ENCODE results near the gene ZNF547. TPM values are rescaled to one million over a fixed set of nuclear protein-coding genes. Genes with fewer than 3 reads are reported as not detected.

The ZNF547 gene
- total and polyA plus RNA-seq, 2 of the 8 experiments (the other 6 are each of a cell fraction or from before 2014, with no cell fraction given) = 1.1 to 2.1 TPM

DNA sequence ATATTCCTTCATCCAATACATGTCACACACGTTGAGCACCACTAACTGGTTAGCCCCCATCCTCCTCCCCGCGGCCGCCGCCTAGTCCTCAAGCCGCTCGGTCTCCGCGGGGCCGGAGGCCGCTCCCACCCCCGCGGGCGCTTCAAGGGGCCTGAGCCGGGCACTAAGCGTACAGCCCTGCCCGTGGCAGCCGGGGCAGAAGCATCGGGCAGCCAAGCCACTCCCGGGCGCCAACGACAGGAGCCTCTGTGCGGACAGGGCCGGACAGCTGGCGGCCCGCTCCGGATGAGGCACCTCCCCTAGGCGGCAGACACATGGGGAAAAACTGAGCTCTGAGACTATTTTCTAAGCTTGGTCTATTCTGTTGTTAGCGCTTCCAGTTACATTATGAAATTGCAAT, 45.8 kb upstream of the ZNF547 start:
- H2AFZ ChIP-seq (ENCODE audit: low read length) = 0 out of 2 replicates have a peak overlapping the region, but pooled peaks have one; percentile 21
- no peak overlapping the region for H3K14ac ChIP-seq (ENCODE audit: insufficient read length)
- peaks cover 0 to 2% of the 10 kb centered on the region in 2 experiments for H4K20me1 ChIP-seq (replicated peaks in 1 of 2; ENCODE audit: control insufficient read depth in 1 of 2, insufficient read depth in 2 of 2, low read length in 2 of 2)
- POLR2A ChIA-PET (ENCODE audit: partially characterized antibody) = no interaction called here
- H2BK15ac ChIP-seq (ENCODE audit: low read length) = no peak overlapping the region
- peak overlapping the region; percentile 49 to 54; a peak in 3 of 4 replicates for H3K4me2 ChIP-seq (ENCODE audit: insufficient read depth in 1 of 2, low read depth in 2 of 2, low read length in 2 of 2)
- H3K4ac ChIP-seq (replicated peaks; ENCODE audit: insufficient read length, low read depth, low read length) = no peak overlapping the region
- no peak overlapping the region for H3K27ac ChIP-seq (ENCODE audit: low read depth, low read length)
- no peak for DNase-seq (ENCODE audit: low read depth in 1 of 2, low spot score in 2 of 2)
- no peak for TF ChIP-seq CHD1 (IDR thresholded peaks at IDR 0.05; ENCODE audit: low read depth, low read length)
- TF ChIP-seq GABPA (IDR thresholded peaks at IDR 0.05; ENCODE audit: borderline replicate concordance, insufficient read depth, low read length) = 0 out of 2 replicates have a peak, but pooled peaks have one; percentile 16
- no peak for TF ChIP-seq KDM5A (IDR thresholded peaks at IDR 0.05; ENCODE audit: low read length)
- no peak for TF ChIP-seq RAD21 (IDR thresholded peaks at IDR 0.05 in 1 of 2, conservative IDR thresholded peaks at IDR 0.05 in 1 of 2; ENCODE audit: low read depth in 2 of 2, low read length in 2 of 2)
- H3K18ac ChIP-seq (ENCODE audit: extremely low read depth, low read length) = no peak overlapping the region
- H3K9me3 ChIP-seq (ENCODE audit: insufficient read depth in 2 of 2, low read depth in 1 of 2, low read length in 1 of 2) = no peaks in the 10 kb centered on the region
- peaks cover 0 to 3% (median 0%) of the 10 kb centered on the region in 4 experiments; a peak in 4 of 7 replicates for H3K27me3 ChIP-seq (replicated peaks in 1 of 4; ENCODE audit: control insufficient read depth in 3 of 4, extremely low read depth in 1 of 4, insufficient read depth in 3 of 4, low read length in 3 of 4)
- CTCF ChIA-PET (ENCODE audit: partially characterized antibody) = no interaction called here
- H3K79me2 ChIP-seq (ENCODE audit: control insufficient read depth in 1 of 2, insufficient read depth in 2 of 2, low read length in 2 of 2) = peaks cover 10 to 19% of the 10 kb centered on the region in 2 experiments
- H3K23ac ChIP-seq (ENCODE audit: insufficient read length) = no peak overlapping the region
- peaks cover 8% of the 10 kb centered on the region for H3K79me1 ChIP-seq (ENCODE audit: low read depth, low read length)
- no peak overlapping the region for H2BK120ac ChIP-seq (replicated peaks; ENCODE audit: low read depth, low read length)
- no peak overlapping the region for H2BK20ac ChIP-seq (ENCODE audit: low read length)
- peaks cover 7% of the 10 kb centered on the region for H3K23me2 ChIP-seq (ENCODE audit: low read depth, low read length)
- no peak overlapping the region for H4K91ac ChIP-seq (replicated peaks; ENCODE audit: insufficient read length, low read length)
- H4K5ac ChIP-seq (ENCODE audit: insufficient read length, low read depth, low read length) = no peak overlapping the region
- no peak overlapping the region; the same call in 1 of the 2 replicates for H4K8ac ChIP-seq (ENCODE audit: extremely low read depth, insufficient read depth, low read length)
- no peak overlapping the region for H3K56ac ChIP-seq (replicated peaks; ENCODE audit: insufficient read length, low read depth, low read length)
- no peak overlapping the region for H2BK5ac ChIP-seq (ENCODE audit: low read depth, low read length)
- 16% methylated on average over 29 of the region's 29 CpGs; no CpG with 5 or more reads in 1 of the 2 experiments for WGBS, 2 experiments (ENCODE audit: extremely low coverage in 1 of 2, insufficient coverage in 1 of 2, insufficient read length in 1 of 2, insufficient replicate concordance in 2 of 2, low coverage in 1 of 2, low lambda C conversion rate in 2 of 2, missing lambda C conversion rate in 1 of 2)
- H3K36me3 ChIP-seq (ENCODE audit: control insufficient read depth in 2 of 4, insufficient read depth in 4 of 4, low read length in 3 of 4) = no peaks in the 10 kb centered on the region
- no peak for FAIRE-seq
- no peak overlapping the region for H2BK12ac ChIP-seq (ENCODE audit: low read depth, low read length)
- H3K9ac ChIP-seq (replicated peaks in 1 of 4; ENCODE audit: extremely low read depth in 1 of 4, low read depth in 3 of 4, low read length in 3 of 4) = no peak overlapping the region
- no peak overlapping the region for H2AK5ac ChIP-seq (ENCODE audit: low read depth, low read length)
- H3K4me3 ChIP-seq (ENCODE audit: extremely low read depth in 1 of 4, insufficient read depth in 2 of 4, low read depth in 3 of 4, low read length in 4 of 4) = peak overlapping the region; percentile 8 to 56 (median 26); a peak in 6 of 8 replicates
- H3K4me1 ChIP-seq (replicated peaks in 1 of 4; ENCODE audit: control insufficient read depth in 3 of 4, insufficient read depth in 4 of 4, low read length in 3 of 4) = peaks cover 0 to 2% (median under 1%) of the 10 kb centered on the region in 4 experiments; a peak in 3 of 7 replicates

All from H1 (cell line).